Right cardiac atrium (tissue), 5 donors: ENCODE measurements around the gene ADGRL2. TPM values are rescaled to one million over a fixed set of nuclear protein-coding genes. Genes with fewer than 3 reads are reported as not detected.

Source experiments
- ATAC-seq, 2 donors: fragments of 200-7000 bp; cut with Tn5 transposase; one replicate each; pipeline versions ENCODE4 v1.8.0 to v1.9.1; 2020; ENCODE audit warnings: moderate library complexity in 2 of 2, mild to moderate bottlenecking in 1 of 2
- DNase-seq, 3 donors: peaks; one replicate each; pipeline ENCODE4 v3.0.0-alpha.2; 2020
- H3K27ac ChIP-seq: one replicate; pipeline ENCODE4 v1.5.1; 2013; ENCODE audit warnings: mild to moderate bottlenecking, low read length, control low read depth, moderate library complexity
- H3K27me3 ChIP-seq: one replicate; pipeline ENCODE4 v1.6.1; 2013; ENCODE audit not compliant: control insufficient read depth, insufficient read depth
- H3K4me1 ChIP-seq: one replicate; pipeline ENCODE4 v1.6.1; 2013; ENCODE audit warnings: low read length; ENCODE audit not compliant: control insufficient read depth, insufficient read depth
- H3K4me3 ChIP-seq: one replicate; pipeline ENCODE4 v1.5.1; 2013; ENCODE audit warnings: low read length, control low read depth
- H3K9me3 ChIP-seq: one replicate; pipeline ENCODE4 v1.6.1; 2013; ENCODE audit warnings: low read length; ENCODE audit not compliant: control insufficient read depth
- WGBS: extraction: QIAGEN DNeasy Blood & Tissue Kit; methylation state at CpG from one replicate; pipeline ENCODE4 v1.1.7; 2013; 5-methylcytosine and 5-hydroxymethylcytosine counted together
- intact Hi-C, 4 donors: fragments of 100-400 bp; cut with DNase I; formaldehyde crosslinking; loops; one replicate each; pipeline versions ENCODE4 v1.11.0 to v1.14.0; 2022 to 2023
- polyA plus RNA-seq: library from polyadenylated mRNA; stranded (reverse); fragments of 200-250 nt; gene quantifications from one replicate; pipeline ENCODE4 v1.2.3, GENCODE V29; 2013
- total RNA-seq, 4 donors: library from RNA; stranded (reverse); fragmentation: NEBNext Ultra II Directional; extraction: Animal tissue kit (Norgen Biotek cat#: 25700); gene quantifications; one replicate each; pipeline ENCODE4 v1.2.1, GENCODE V29; 2021
- donor health status: healthy with polysubstance abuse.
- donor health status: DM: no; HTN: yes; CAD: no.
- donor health status: DM: no; HTN: no; CAD: no.
- donor health status: DM: no; HTN: yes; CAD: no; lungs with severe emphysema.
- donor health status: DM: yes; HTN: yes; CAD: no.

The ADGRL2 gene
- total and polyA plus RNA-seq, 5 donors, result 41.5 to 78.2 (median 70.0) TPM

GRCh38 chr1:81998165-81998564 is 197.4 kb downstream of the ADGRL2 start:
- ATAC-seq (peak; percentile 80 to 90), DNase-seq (peak in 1 of 3 donors; percentile 46)
- Histone ChIP-seq H3K9me3 (no peaks in the 10 kb centered on the region), H3K4me3 (no peak overlapping the region), H3K27ac (no peak overlapping the region), H3K4me1 (no peaks in the 10 kb centered on the region), H3K27me3 (no peaks in the 10 kb centered on the region)
- intact Hi-C loops, result no loop called here
- WGBS, result 13% methylated on average over 4 of the region's 4 CpGs

- Histone ChIP-seq H3K4me1 (no peaks in the 10 kb centered on the region), H3K27me3 (no peaks in the 10 kb centered on the region), H3K4me3 (no peak overlapping the region), H3K27ac (no peak overlapping the region), H3K9me3 (no peaks in the 10 kb centered on the region)
- no peak for ATAC-seq
- 95% methylated on average over 1 of the region's 1 CpG for WGBS
- no peak for DNase-seq
- intact Hi-C loops, result no loop called here
Measured at GRCh38 chr1:81999364-81999763, 198.6 kb downstream of the ADGRL2 start.

- H3K4me3 ChIP-seq, result no peak overlapping the region
- 91% methylated on average over 2 of the region's 2 CpGs for WGBS
- intact Hi-C loops, result no loop called here
- DNase-seq, result no peak
- no peaks in the 10 kb centered on the region for H3K4me1 ChIP-seq
- no peaks in the 10 kb centered on the region for H3K9me3 ChIP-seq
- no peak for ATAC-seq
- H3K27me3 ChIP-seq, result no peaks in the 10 kb centered on the region
- no peak overlapping the region for H3K27ac ChIP-seq
Measured at GRCh38 chr1:82000221-82000620, 199.5 kb downstream of the ADGRL2 start.

GRCh38 chr1:82001345-82001744 is 200.6 kb downstream of the ADGRL2 start:
- no peak overlapping the region for H3K4me3 ChIP-seq
- no peaks in the 10 kb centered on the region for H3K9me3 ChIP-seq
- DNase-seq (no peak), ATAC-seq (no peak)
- 82% methylated on average over 4 of the region's 4 CpGs for WGBS
- intact Hi-C loops, result no loop called here
- no peaks in the 10 kb centered on the region for H3K4me1 ChIP-seq
- H3K27me3 ChIP-seq, result no peaks in the 10 kb centered on the region
- no peak overlapping the region for H3K27ac ChIP-seq

GRCh38 chr1:82007804-82008203 is 207.1 kb downstream of the ADGRL2 start:
- intact Hi-C loops, result no loop called here
- no peak for DNase-seq
- no peaks in the 10 kb centered on the region for H3K9me3 ChIP-seq
- no peak for ATAC-seq
- no peaks in the 10 kb centered on the region for H3K4me1 ChIP-seq
- H3K4me3 ChIP-seq, result no peak overlapping the region
- no peak overlapping the region for H3K27ac ChIP-seq
- no peaks in the 10 kb centered on the region for H3K27me3 ChIP-seq

GRCh38 chr1:82013702-82014101 is 213.0 kb downstream of the ADGRL2 start:
- DNase-seq, result no peak
- no peaks in the 10 kb centered on the region for H3K27me3 ChIP-seq
- no peak overlapping the region for H3K27ac ChIP-seq
- no peaks in the 10 kb centered on the region for H3K9me3 ChIP-seq
- intact Hi-C loops, result no loop called here
- H3K4me3 ChIP-seq, result no peak overlapping the region
- ATAC-seq, result no peak
- H3K4me1 ChIP-seq, result no peaks in the 10 kb centered on the region

GRCh38 chr1:82015444-82015843 is 214.7 kb downstream of the ADGRL2 start:
- WGBS, result 84% methylated on average over 6 of the region's 6 CpGs
- DNase-seq (no peak), ATAC-seq (no peak)
- Histone ChIP-seq H3K27ac (no peak overlapping the region), H3K4me1 (no peaks in the 10 kb centered on the region), H3K4me3 (no peak overlapping the region), H3K27me3 (no peaks in the 10 kb centered on the region), H3K9me3 (no peaks in the 10 kb centered on the region)
- intact Hi-C loops, result no loop called here

- H3K27ac ChIP-seq, result no peak overlapping the region
- ATAC-seq (peak in 1 of 2 donors; percentile 87), DNase-seq (no peak)
- 77% methylated on average over 2 of the region's 2 CpGs for WGBS
- intact Hi-C loops, result no loop called here
- no peaks in the 10 kb centered on the region for H3K4me1 ChIP-seq
- H3K4me3 ChIP-seq, result no peak overlapping the region
- no peaks in the 10 kb centered on the region for H3K27me3 ChIP-seq
- no peaks in the 10 kb centered on the region for H3K9me3 ChIP-seq
Measured at GRCh38 chr1:82018319-82018718, 217.6 kb downstream of the ADGRL2 start.

- DNase-seq (no peak), ATAC-seq (no peak)
- no peaks in the 10 kb centered on the region for H3K9me3 ChIP-seq
- no peaks in the 10 kb centered on the region for H3K27me3 ChIP-seq
- H3K4me1 ChIP-seq, result no peaks in the 10 kb centered on the region
- intact Hi-C loops, result no loop called here
- 68% methylated on average over 1 of the region's 1 CpG for WGBS
- no peak overlapping the region for H3K27ac ChIP-seq
- no peak overlapping the region for H3K4me3 ChIP-seq
Measured at GRCh38 chr1:82019508-82019907, 218.8 kb downstream of the ADGRL2 start.

GRCh38 chr1:82030830-82031229 is 230.1 kb downstream of the ADGRL2 start:
- Histone ChIP-seq H3K27ac (no peak overlapping the region), H3K4me1 (no peaks in the 10 kb centered on the region), H3K27me3 (no peaks in the 10 kb centered on the region), H3K9me3 (no peaks in the 10 kb centered on the region), H3K4me3 (no peak overlapping the region)
- WGBS, result 90% methylated on average over 3 of the region's 3 CpGs
- ATAC-seq (no peak), DNase-seq (no peak)
- intact Hi-C loops, result no loop called here

GRCh38 chr1:82032068-82032467 is 231.3 kb downstream of the ADGRL2 start:
- Histone ChIP-seq H3K4me1 (no peaks in the 10 kb centered on the region), H3K9me3 (no peaks in the 10 kb centered on the region), H3K4me3 (no peak overlapping the region), H3K27me3 (no peaks in the 10 kb centered on the region), H3K27ac (no peak overlapping the region)
- DNase-seq (no peak), ATAC-seq (no peak)
- WGBS, result 89% methylated on average over 2 of the region's 2 CpGs
- intact Hi-C loops, result no loop called here

GRCh38 chr1:82034812-82035211 is 234.1 kb downstream of the ADGRL2 start:
- WGBS, result 93% methylated on average over 3 of the region's 3 CpGs

More at GRCh38 chr1:82034812-82035211, 234.1 kb downstream of the ADGRL2 start:
- ATAC-seq, result no peak
- Histone ChIP-seq H3K4me3 (no peak overlapping the region), H3K4me1 (no peaks in the 10 kb centered on the region), H3K9me3 (no peaks in the 10 kb centered on the region), H3K27me3 (no peaks in the 10 kb centered on the region), H3K27ac (no peak overlapping the region)
- intact Hi-C loops, result no loop called here
- DNase-seq, result no peak
